H1 (cell line): ENCODE measurements around the gene TRIM27. TPM values are rescaled to one million over a fixed set of nuclear protein-coding genes. Genes with fewer than 3 reads are reported as not detected.

Source experiments
- CTCF ChIA-PET: fragments of 300-600 bp; sonication (Branson Sonifier 250); formaldehyde crosslinking; loops from one replicate; lab custom pipeline; 2021; ENCODE audit not compliant: partially characterized antibody; lab: Charles Lee
- POLR2A ChIA-PET: fragments of 300-600 bp; sonication (Branson Sonifier 250); formaldehyde crosslinking; loops from one replicate; lab custom pipeline; 2021; ENCODE audit warnings: inconsistent platforms; ENCODE audit not compliant: partially characterized antibody; lab: Charles Lee
- DNase-seq, 2 experiments: peaks; one replicate each; pipeline versions ENCODE4 v3.0.0 to v3.0.0-alpha.2; 2010 to 2022; ENCODE audit warnings: low spot score in 2 of 2, low read depth in 1 of 2, mixed read lengths in 1 of 2
- FAIRE-seq: peaks from 2 replicates; lab custom pipeline; 2011; peaks lifted over from hg19 to GRCh38; lab: Jason Lieb, UNC
- H2AFZ ChIP-seq: 2 replicates; pipeline ENCODE4 v1.8.1; 2012; ENCODE audit warnings: low read length, inconsistent platforms
- H2AK5ac ChIP-seq: 2 replicates; pipeline ENCODE4 v1.6.1; 2013; ENCODE audit warnings: low read depth, low read length
- H2BK120ac ChIP-seq: replicated peaks from 2 replicates; pipeline ENCODE3; 2013; ENCODE audit warnings: low read depth, low read length, inconsistent platforms
- H2BK12ac ChIP-seq: 2 replicates; pipeline ENCODE4 v1.6.1; 2013; ENCODE audit warnings: low read depth, low read length
- H2BK15ac ChIP-seq: 2 replicates; pipeline ENCODE4 v1.6.1; 2013; ENCODE audit warnings: low read length
- H2BK20ac ChIP-seq: 2 replicates; pipeline ENCODE4 v1.6.1; 2013; ENCODE audit warnings: low read length
- H2BK5ac ChIP-seq: 2 replicates; pipeline ENCODE4 v1.6.1; 2013; ENCODE audit warnings: low read depth, low read length
- H3K14ac ChIP-seq: 2 replicates; pipeline ENCODE4 v1.6.1; 2013; ENCODE audit warnings: inconsistent platforms; ENCODE audit not compliant: insufficient read length
- H3K18ac ChIP-seq: 2 replicates; pipeline ENCODE4 v1.6.1; 2013; ENCODE audit warnings: low read length; ENCODE audit errors: extremely low read depth
- H3K23ac ChIP-seq: 2 replicates; pipeline ENCODE4 v1.6.1; 2013; ENCODE audit warnings: inconsistent platforms; ENCODE audit not compliant: insufficient read length
- H3K23me2 ChIP-seq: 2 replicates; pipeline ENCODE4 v1.6.1; 2013; ENCODE audit warnings: low read depth, low read length
- H3K27ac ChIP-seq: 2 replicates; pipeline ENCODE4 v1.6.1; 2011; ENCODE audit warnings: low read depth, low read length, inconsistent platforms
- H3K27me3 ChIP-seq, 4 experiments: replicated peaks in 1 of 4; 1 replicate in 1 of 4; 2 replicates in 3 of 4; pipeline versions ENCODE4 v1.6.1 to v1.8.1; 2011 to 2013; ENCODE audit warnings: low read length in 3 of 4, mild to moderate bottlenecking in 3 of 4, inconsistent platforms in 2 of 4, mixed read lengths in 2 of 4, moderate library complexity in 1 of 4; ENCODE audit not compliant: control insufficient read depth in 3 of 4, insufficient read depth in 3 of 4; ENCODE audit errors: extremely low read depth in 1 of 4
- H3K36me3 ChIP-seq, 4 experiments: 2 replicates each; pipeline versions ENCODE4 v1.6.1 to v1.8.1; 2011 to 2013; ENCODE audit warnings: mild to moderate bottlenecking in 4 of 4, low read length in 3 of 4, moderate library complexity in 2 of 4, control low read depth in 1 of 4, inconsistent platforms in 1 of 4; ENCODE audit not compliant: insufficient read depth in 4 of 4, control insufficient read depth in 2 of 4
- H3K4ac ChIP-seq: replicated peaks from 2 replicates; pipeline ENCODE3; 2013; ENCODE audit warnings: low read length, low read depth, mixed read lengths, inconsistent platforms; ENCODE audit not compliant: insufficient read length
- H3K4me1 ChIP-seq, 4 experiments: replicated peaks in 1 of 4; 1 replicate in 1 of 4; 2 replicates in 3 of 4; pipeline versions ENCODE4 v1.6.1 to v1.8.1; 2011 to 2013; ENCODE audit warnings: low read length in 3 of 4, inconsistent platforms in 2 of 4, mixed read lengths in 1 of 4; ENCODE audit not compliant: insufficient read depth in 4 of 4, control insufficient read depth in 3 of 4
- H3K4me2 ChIP-seq, 2 experiments: 2 replicates each; pipeline versions ENCODE4 v1.6.1 to v1.8.1; 2011 to 2013; ENCODE audit warnings: low read depth in 2 of 2, low read length in 2 of 2, control low read depth in 1 of 2, inconsistent platforms in 1 of 2, mild to moderate bottlenecking in 1 of 2; ENCODE audit not compliant: insufficient read depth in 1 of 2
- H3K4me3 ChIP-seq, 4 experiments: fragments of 200-600, 300-600 bp in 1 of 4; sonication (generic), shearing (Covaris generic), sonication (Bioruptor Twin) in 1 of 4; 2 replicates each; pipeline versions ENCODE4 v1.5.1 to v1.8.1; 2011 to 2016; ENCODE audit warnings: low read length in 4 of 4, low read depth in 3 of 4, control low read depth in 2 of 4, inconsistent platforms in 2 of 4, mild to moderate bottlenecking in 2 of 4, mixed read lengths in 1 of 4, moderate library complexity in 1 of 4; ENCODE audit not compliant: insufficient read depth in 2 of 4; ENCODE audit errors: extremely low read depth in 1 of 4
- H3K56ac ChIP-seq: replicated peaks from 2 replicates; pipeline ENCODE3; 2013; ENCODE audit warnings: low read depth, mild to moderate bottlenecking, mixed read lengths, low read length, inconsistent platforms; ENCODE audit not compliant: insufficient read length
- H3K79me1 ChIP-seq: 2 replicates; pipeline ENCODE4 v1.6.1; 2013; ENCODE audit warnings: low read depth, low read length, control low read depth
- H3K79me2 ChIP-seq, 2 experiments: 2 replicates each; pipeline versions ENCODE4 v1.6.1 to v1.8.1; 2012 to 2013; ENCODE audit warnings: low read length in 2 of 2, mild to moderate bottlenecking in 2 of 2, inconsistent platforms in 1 of 2; ENCODE audit not compliant: insufficient read depth in 2 of 2, control insufficient read depth in 1 of 2
- H3K9ac ChIP-seq, 4 experiments: replicated peaks in 1 of 4; 1 replicate in 1 of 4; 2 replicates in 3 of 4; pipeline versions ENCODE4 v1.6.1 to v1.8.1; 2011 to 2013; ENCODE audit warnings: low read depth in 3 of 4, low read length in 3 of 4, control low read depth in 2 of 4, mild to moderate bottlenecking in 2 of 4, moderate library complexity in 2 of 4, inconsistent platforms in 1 of 4; ENCODE audit errors: extremely low read depth in 1 of 4
- H3K9me3 ChIP-seq, 2 experiments: 2 replicates each; pipeline versions ENCODE4 v1.6.1 to v1.8.1; 2012 to 2013; ENCODE audit warnings: mild to moderate bottlenecking in 2 of 2, moderate library complexity in 2 of 2, control low read depth in 1 of 2, inconsistent platforms in 1 of 2, low read depth in 1 of 2, low read length in 1 of 2, mixed read lengths in 1 of 2; ENCODE audit not compliant: insufficient read depth in 2 of 2
- H4K20me1 ChIP-seq, 2 experiments: replicated peaks in 1 of 2; 2 replicates each; pipeline versions ENCODE3 to v1.8.1; 2011 to 2013; ENCODE audit warnings: inconsistent platforms in 2 of 2, low read length in 2 of 2, mild to moderate bottlenecking in 1 of 2; ENCODE audit not compliant: insufficient read depth in 2 of 2, control insufficient read depth in 1 of 2
- H4K5ac ChIP-seq: 2 replicates; pipeline ENCODE4 v1.6.1; 2013; ENCODE audit warnings: low read length, low read depth, mixed read lengths, inconsistent platforms; ENCODE audit not compliant: insufficient read length
- H4K8ac ChIP-seq: 2 replicates; pipeline ENCODE4 v1.8.0; 2013; ENCODE audit warnings: mild to moderate bottlenecking, moderate library complexity, low read length, inconsistent platforms; ENCODE audit not compliant: insufficient read depth; ENCODE audit errors: extremely low read depth
- H4K91ac ChIP-seq: replicated peaks from 2 replicates; pipeline ENCODE3; 2013; ENCODE audit warnings: low read length, mixed read lengths, inconsistent platforms; ENCODE audit not compliant: insufficient read length
- ATF3 ChIP-seq: IDR thresholded peaks from 2 replicates; pipeline ENCODE4 v1.6.1; 2011; ENCODE audit warnings: low read depth, mild to moderate bottlenecking, low read length; ENCODE audit not compliant: insufficient read depth
- BACH1 ChIP-seq: IDR thresholded peaks from 2 replicates; pipeline ENCODE4 v1.6.1; 2012; ENCODE audit warnings: low read length, improper control_type of control experiment
- E2F6 ChIP-seq: IDR thresholded peaks from 2 replicates; pipeline ENCODE4 v1.6.1; 2012; ENCODE audit warnings: inconsistent platforms
- EZH2 ChIP-seq: fragments of 200-600 bp; sonication (generic); IDR thresholded peaks from 2 replicates; pipeline ENCODE4 v1.7.1; 2012; ENCODE audit warnings: low read depth, mild to moderate bottlenecking, moderate library complexity, low read length, inconsistent platforms; ENCODE audit not compliant: severe bottlenecking
- GABPA ChIP-seq: IDR thresholded peaks from 2 replicates; pipeline ENCODE4 v1.6.1; 2011; ENCODE audit warnings: mild to moderate bottlenecking, low read length, moderate library complexity, borderline replicate concordance; ENCODE audit not compliant: insufficient read depth
- JUND ChIP-seq: IDR thresholded peaks from 2 replicates; pipeline ENCODE4 v1.6.1; 2011; ENCODE audit warnings: mild to moderate bottlenecking, improper control_type of control experiment, low read length
- POLR2AphosphoS5 ChIP-seq: IDR thresholded peaks from 2 replicates; pipeline ENCODE4 v1.6.1; 2011; ENCODE audit warnings: low read depth, low read length
- SUZ12 ChIP-seq: fragments of 200-600 bp; sonication (generic); IDR thresholded peaks from 2 replicates; pipeline ENCODE4 v1.6.1; 2012; ENCODE audit warnings: mild to moderate bottlenecking, inconsistent platforms, low read length, moderate library complexity, mixed read lengths
- TAF1 ChIP-seq: IDR thresholded peaks from 2 replicates; pipeline ENCODE4 v1.6.1; 2011; ENCODE audit warnings: mild to moderate bottlenecking, low read depth, low read length
- TCF12 ChIP-seq: IDR thresholded peaks from 2 replicates; pipeline ENCODE4 v1.6.1; 2011; ENCODE audit warnings: low read depth, mild to moderate bottlenecking, low read length
- WGBS, 2 experiments: shearing (Covaris generic) in 1 of 2; methylation state at CpG; one replicate each; pipeline versions ENCODE4 v1.1.6 to v1.1.7; 2013 to 2015; ENCODE audit warnings: low lambda C conversion rate in 2 of 2, mixed read lengths in 2 of 2, inconsistent platforms in 1 of 2, low coverage in 1 of 2, missing lambda C conversion rate in 1 of 2; ENCODE audit not compliant: insufficient replicate concordance in 2 of 2, insufficient coverage in 1 of 2, insufficient read length in 1 of 2; ENCODE audit errors: extremely low coverage in 1 of 2, missing lambda C conversion rate in 1 of 2; 5-methylcytosine and 5-hydroxymethylcytosine counted together
- polyA plus RNA-seq, 7 experiments: library from polyadenylated mRNA; depleted of rRNA in 3 of 7; stranded (reverse) in 5 of 7; unstranded in 2 of 7; fragments of >200 nt in 5 of 7; fragments of 200-250 nt in 2 of 7; gene quantifications; 1 replicate in 5 of 7; 2 replicates in 1 of 7; 4 replicates in 1 of 7; pipeline versions ENCODE4 v1.2.1 to v1.2.3, GENCODE V29; 2011 to 2013; ENCODE audit warnings: missing spikeins in 2 of 7, mixed read lengths in 2 of 7
- total RNA-seq: library from RNA; stranded (reverse); fragmentation: NEBNext Ultra II Directional; extraction: Animal tissue kit (Norgen Biotek cat#: 25700); gene quantifications from 2 replicates; pipeline ENCODE4 v1.2.1, GENCODE V29; 2021

TRIM27 gene
- total and polyA plus RNA-seq, 2 of the 8 experiments (the other 6 are each of a cell fraction or from before 2014, with no cell fraction given), result 76.4 to 85.9 TPM

GRCh38 chr6:28910901-28911690 is 12.7 kb downstream of the TRIM27 start:
- DNase-seq (no peak), FAIRE-seq (no peak)
- no peak overlapping the region for H4K91ac ChIP-seq
- H2BK12ac ChIP-seq, result no peak overlapping the region
- no peak overlapping the region for H2BK20ac ChIP-seq
- no peak overlapping the region for H3K23ac ChIP-seq
- peaks cover 2 to 4% of the 10 kb centered on the region in 2 experiments for H4K20me1 ChIP-seq
- no peaks in the 10 kb centered on the region for H3K23me2 ChIP-seq
- no peak overlapping the region for H2BK5ac ChIP-seq
- H3K9ac ChIP-seq, result no peak overlapping the region
- no peak overlapping the region for H4K8ac ChIP-seq
- ChIA-PET POLR2A (interaction anchor here (0.6 to 7.5 kb wide), 5 partner anchors 10 to 505 kb away, joined by 3 to 90 read pairs (median 6); partner anchors contain the start of gene TRIM27), CTCF (interaction anchor here (0.7 to 1.1 kb wide), 3 partner anchors 12 to 76 kb away, joined by 3 to 5 read pairs (median 3); no protein-coding TSS in a partner anchor)
- H3K79me2 ChIP-seq, result peaks cover 0 to 3% of the 10 kb centered on the region in 2 experiments; a peak in 2 of 4 replicates
- no peak overlapping the region for H2AFZ ChIP-seq
- no peak overlapping the region for H3K4ac ChIP-seq
- 90% methylated on average over 3 of the region's 3 CpGs; no CpG with 5 or more reads in 1 of the 2 experiments for WGBS, 2 experiments
- no peak overlapping the region for H3K14ac ChIP-seq
- H3K27me3 ChIP-seq, result no peaks in the 10 kb centered on the region
- no peak overlapping the region for H2BK120ac ChIP-seq
- no peaks in the 10 kb centered on the region for H3K79me1 ChIP-seq
- H3K56ac ChIP-seq, result no peak overlapping the region
- H3K36me3 ChIP-seq, result peaks cover 29 to 90% (median 71%) of the 10 kb centered on the region in 4 experiments
- H3K4me2 ChIP-seq, result no peak overlapping the region
- no peak overlapping the region for H2BK15ac ChIP-seq
- H2AK5ac ChIP-seq, result no peak overlapping the region
- H3K4me3 ChIP-seq, result no peak overlapping the region
- H4K5ac ChIP-seq, result no peak overlapping the region
- H3K27ac ChIP-seq, result no peak overlapping the region
- H3K4me1 ChIP-seq, result no peaks in the 10 kb centered on the region
- H3K9me3 ChIP-seq, result no peaks in the 10 kb centered on the region
- H3K18ac ChIP-seq, result no peak overlapping the region
- TF ChIP-seq ATF3 (no peak), BACH1 (no peak), JUND (no peak), SUZ12 (no peak), POLR2AphosphoS5 (no peak), EZH2 (no peak), GABPA (no peak), E2F6 (no peak), TAF1 (no peak), TCF12 (no peak)
